ENCODE data around the gene RFX2. TPM values are rescaled to one million over a fixed set of nuclear protein-coding genes. Genes with fewer than 3 reads are reported as not detected.

The RFX2 gene
- total and polyA plus RNA-seq, 9 of the 15 experiments (the other 6 are each of a cell fraction or from before 2014, with no cell fraction given), result 3.6 to 18.7 (median 8.7) TPM

GRCh38 chr19:5967994-5968430 lies 142.3 kb downstream of the RFX2 start (continued):
- TF ChIP-seq ZHX1 (conservative IDR thresholded peaks at IDR 0.05; ENCODE audit: low read length) (no peak), CHD2 (IDR thresholded peaks at IDR 0.05; ENCODE audit: low read depth, low read length) (no peak), YBX1 (IDR thresholded peaks at IDR 0.05) (no peak), MCM7 (IDR thresholded peaks at IDR 0.05) (no peak), CREM (IDR thresholded peaks at IDR 0.05; ENCODE audit: low read depth) (0 out of 2 replicates have a peak, but pooled peaks have one; percentile 16), SMARCA4 (IDR thresholded peaks at IDR 0.05) (peak; percentile 71; the same call in 1 of the 2 replicates), ATF4 (CRISPR knock-in tag; IDR thresholded peaks at IDR 0.05) (0 out of 2 replicates have a peak, but pooled peaks have one; percentile 39), CBFB (CRISPR knock-in tag; IDR thresholded peaks at IDR 0.05) (peak; percentile 31; the same call in 1 of the 2 replicates), CXXC5 (CRISPR knock-in tag; IDR thresholded peaks at IDR 0.05) (0 out of 2 replicates have a peak, but pooled peaks have one; percentile 11), ZNF584 (CRISPR knock-in tag; IDR thresholded peaks at IDR 0.05; ENCODE audit: low read depth) (no peak), GATA2 (CRISPR knock-in tag; IDR thresholded peaks at IDR 0.05) (0 out of 2 replicates have a peak, but pooled peaks have one; percentile 19), NRF1 (conservative IDR thresholded peaks at IDR 0.05 in 1 of 2, IDR thresholded peaks at IDR 0.05 in 1 of 2) (peak; percentile 23 to 39; a peak in 2 of 4 replicates), YY1 (IDR thresholded peaks at IDR 0.05; ENCODE audit: borderline replicate concordance in 1 of 3, control insufficient read depth in 1 of 3, extremely low read depth in 1 of 3, insufficient read depth in 3 of 3, insufficient read length in 1 of 3, insufficient replicate concordance in 2 of 3, low read depth in 1 of 3, low read length in 2 of 3) (peak in 1 of 3 experiments; percentile 42), KLF16 (IDR thresholded peaks at IDR 0.05) (0 out of 2 replicates have a peak, but pooled peaks have one; percentile 44), CEBPB (tag; IDR thresholded peaks at IDR 0.05) (peak; percentile 53; the same call in 1 of the 2 replicates), MYNN (IDR thresholded peaks at IDR 0.05) (peak; percentile 40; the same call in 1 of the 2 replicates), MYNN (CRISPR knock-in tag; IDR thresholded peaks at IDR 0.05) (no peak), MAZ (CRISPR knock-in tag; conservative IDR thresholded peaks at IDR 0.05 in 1 of 2, IDR thresholded peaks at IDR 0.05 in 1 of 2) (peak in 1 of 2 experiments; percentile 49; a peak in 1 of 4 replicates), ZNF124 (CRISPR knock-in tag; IDR thresholded peaks at IDR 0.05) (no peak), FOXK2 (conservative IDR thresholded peaks at IDR 0.05 in 1 of 2, IDR thresholded peaks at IDR 0.05 in 1 of 2; ENCODE audit: low read depth in 2 of 2) (peak; percentile 81 to 85), RBM39 (optimal IDR thresholded peaks at IDR 0.05; ENCODE audit: low read depth, low read length) (peak; percentile 59), CEBPG (CRISPR knock-in tag; IDR thresholded peaks at IDR 0.05) (peak; percentile 38; the same call in 1 of the 2 replicates), CEBPG (tag; conservative IDR thresholded peaks at IDR 0.05 in 1 of 2, IDR thresholded peaks at IDR 0.05 in 1 of 2) (peak in 1 of 2 experiments; percentile 30; a peak in 1 of 4 replicates), DPF2 (IDR thresholded peaks at IDR 0.05) (peak; percentile 72; the same call in 1 of the 2 replicates), ZNF165 (CRISPR knock-in tag; IDR thresholded peaks at IDR 0.05; ENCODE audit: borderline replicate concordance) (no peak), TFAP4 (CRISPR knock-in tag; IDR thresholded peaks at IDR 0.05; ENCODE audit: borderline replicate concordance) (peak; percentile 84), MAFG (tag; conservative IDR thresholded peaks at IDR 0.05) (peak; percentile 94)
